HG02642 (cell line): Measurements from ENCODE around the gene KLF2.

Experiments used
- ATAC-seq: cut with Tn5 transposase; IDR thresholded peaks from one replicate; pipeline ENCODE4 v1.9.1; 2021; ENCODE audit warnings: mild to moderate bottlenecking; ENCODE audit not compliant: unreplicated experiment, poor library complexity

The KLF2 gene

GRCh38 chr19:16373989-16374388 lies 49.4 kb downstream of the KLF2 start:
- ATAC-seq: no peak

- ATAC-seq: no peak
These were observed 49.8 kb downstream of the KLF2 start for GRCh38 chr19:16374436-16374835.

GRCh38 chr19:16375157-16375935 lies 50.7 kb downstream of the KLF2 start:
- ATAC-seq: no peak

GRCh38 chr19:16375936-16376185 lies 51.2 kb downstream of the KLF2 start:
- ATAC-seq: no peak

GRCh38 chr19:16376241-16376640 lies 51.6 kb downstream of the KLF2 start:
- no peak for ATAC-seq

GRCh38 chr19:16376649-16377048 lies 52.0 kb downstream of the KLF2 start:
- ATAC-seq: no peak

GRCh38 chr19:16377521-16377920 lies 52.9 kb downstream of the KLF2 start:
- ATAC-seq: no peak
